Stimulated activated CD8-positive, alpha-beta memory T cell treated with anti-CD3 and anti-CD28 coated beads, Interleukin-4, amount 100 ng/mL, for 48 hours (primary cell): ENCODE data around the gene GNRH2.
"Not testable (repeated sequence)": the region's sequence is repeated elsewhere in the genome, so short reads cannot be mapped to it uniquely, and the experiment has no call there.

ENCODE experiments used
- DNase-seq: peaks from one replicate; pipeline ENCODE4 v3.0.0-alpha.2; 2020

Gene GNRH2

GRCh38 chr20:3044336-3044965 lies 1.0 kb downstream of the GNRH2 start:
- DNase-seq: no peak

GRCh38 chr20:3045042-3045815 lies 1.8 kb downstream of the GNRH2 start:
- peak; percentile 84 for DNase-seq

- peak; percentile 88 for DNase-seq
Observed at GRCh38 chr20:3045816-3046676, 2.6 kb downstream of the GNRH2 start, which contains the start of gene MRPS26. Gene MRPS26, plus strand, starts transcription at chr20:3046052. Its CDS starts 17 bp downstream, at chr20:3046069.

- DNase-seq: no peak
Observed at GRCh38 chr20:3046677-3047462, 3.4 kb downstream of the GNRH2 start.

- no peak for DNase-seq
Observed at GRCh38 chr20:3047486-3048419, 4.3 kb downstream of the GNRH2 start.

GRCh38 chr20:3051385-3052019 lies 8.1 kb downstream of the GNRH2 start:
- no peak for DNase-seq

- no peak for DNase-seq
Observed at GRCh38 chr20:3059489-3059888, 16.1 kb downstream of the GNRH2 start.

- DNase-seq: not testable (repeated sequence)
Observed at GRCh38 chr20:3064119-3064518, 20.7 kb downstream of the GNRH2 start.

- DNase-seq: no peak
Observed at GRCh38 chr20:3067139-3068014, 24.0 kb downstream of the GNRH2 start.

- DNase-seq: no peak
Observed at GRCh38 chr20:3068075-3068474, 24.7 kb downstream of the GNRH2 start.

- DNase-seq: no peak
Observed at GRCh38 chr20:3068986-3069900, 25.8 kb downstream of the GNRH2 start.

GRCh38 chr20:3070725-3071124 lies 27.3 kb downstream of the GNRH2 start:
- no peak for DNase-seq

GRCh38 chr20:3071266-3071609 lies 27.8 kb downstream of the GNRH2 start:
- no peak for DNase-seq

GRCh38 chr20:3071610-3072529 lies 28.4 kb downstream of the GNRH2 start, which contains the start of gene OXT:
Gene OXT, plus strand, starts transcription at chr20:3071620. Its CDS starts 36 bp downstream, at chr20:3071656.
- DNase-seq: peak; percentile 75

GRCh38 chr20:3072530-3073250 lies 29.3 kb downstream of the GNRH2 start:
- no peak for DNase-seq

- DNase-seq: not testable (repeated sequence)
Observed at GRCh38 chr20:3073251-3073643, 29.8 kb downstream of the GNRH2 start.

- DNase-seq: no peak
Observed at GRCh38 chr20:3074812-3075211, 31.4 kb downstream of the GNRH2 start.
